Activated T-cell treated with anti-CD3 and anti-CD28 coated beads, Interleukin-2, amount 50 U/mL, for 1 hour (primary cell): ENCODE data around the gene VPS13C.
A peak's percentile ranks its signal among the peaks of the same experiment; 100 is the strongest.
"Not testable (repeated sequence)": the region's sequence is repeated elsewhere in the genome, so short reads cannot be mapped to it uniquely, and the experiment has no call there.

Experiments used
- DNase-seq: peaks from one replicate; pipeline ENCODE4 v3.0.0-alpha.2; 2020

VPS13C gene

DNA sequence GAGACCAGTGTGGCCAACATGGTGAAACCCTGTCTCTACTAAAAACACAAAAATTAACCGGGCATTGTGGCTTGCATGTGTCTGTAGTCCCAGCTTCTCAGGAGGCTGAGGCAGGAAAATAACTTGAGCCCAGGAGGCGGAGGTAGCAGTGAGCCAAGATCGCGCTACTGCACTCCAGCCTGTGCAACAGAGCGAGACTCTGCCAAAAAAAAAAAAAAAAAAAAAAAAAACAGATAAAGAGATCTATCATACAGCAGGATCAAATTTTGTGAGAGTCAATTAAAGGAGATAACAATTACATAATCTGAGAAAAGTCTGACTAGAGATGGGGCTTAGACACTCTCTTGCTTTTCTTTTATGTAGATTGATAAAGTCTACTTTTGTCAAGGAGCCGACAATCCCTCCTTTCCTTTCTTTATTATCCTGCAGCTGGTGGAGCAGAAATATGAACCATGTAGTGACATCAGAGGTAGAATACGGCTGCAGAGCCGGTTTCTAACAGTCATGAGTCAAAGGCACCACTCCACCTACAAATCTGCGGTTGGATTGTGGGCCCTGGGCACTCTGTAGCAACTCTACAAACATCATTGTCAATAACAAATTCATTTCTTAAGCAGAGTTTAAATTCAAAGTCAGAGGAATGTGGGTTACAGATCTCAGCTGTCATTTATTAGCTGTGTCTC is 15.5 kb upstream of the VPS13C start:
- no peak for DNase-seq

DNA sequence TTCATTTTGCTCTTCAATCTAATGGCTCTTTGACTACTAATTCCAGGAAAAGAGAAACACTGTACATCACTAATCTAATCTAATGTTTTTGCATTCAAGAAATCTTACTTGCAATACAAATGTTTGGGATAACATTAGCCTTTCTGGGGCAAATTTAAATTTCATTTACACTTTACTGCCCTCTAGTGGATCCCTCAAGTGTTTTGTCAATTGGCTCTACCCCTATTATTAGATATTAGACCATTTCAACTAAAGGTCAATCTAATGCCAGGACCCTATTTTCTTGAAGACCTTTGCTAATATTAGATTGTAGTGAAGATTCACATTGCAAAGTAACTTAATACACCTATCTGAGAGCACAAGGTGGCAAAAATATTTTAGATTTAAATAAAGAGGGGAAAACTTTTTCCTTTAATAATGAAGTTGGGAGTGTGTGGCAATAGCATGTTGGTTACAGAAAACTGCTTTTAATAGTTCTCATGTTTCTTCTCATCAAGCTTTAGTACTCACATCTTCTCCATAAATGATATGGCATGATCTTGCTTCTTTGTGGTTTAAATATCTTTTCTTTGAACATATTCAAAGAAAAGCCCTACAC is 11.6 kb upstream of the VPS13C start:
- no peak for DNase-seq

DNA sequence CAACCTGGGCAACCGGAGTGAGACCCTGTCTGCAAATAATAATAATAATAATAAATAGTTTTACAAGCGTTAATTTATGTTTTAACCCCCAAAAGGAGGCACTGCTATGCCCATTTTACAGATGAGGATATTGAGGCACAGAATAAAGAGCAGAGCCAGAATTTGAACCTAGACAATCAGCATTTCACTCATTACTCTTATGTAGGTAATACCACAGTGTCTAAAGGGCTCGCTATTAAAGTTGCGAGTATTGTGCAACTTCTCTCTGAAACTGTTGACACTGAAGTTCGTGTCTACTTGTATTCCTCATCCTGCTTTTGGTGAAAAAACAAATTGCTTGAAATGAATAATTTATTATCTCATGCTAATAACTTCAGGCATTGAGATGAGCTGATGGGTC is 9.3 kb upstream of the VPS13C start:
- DNase-seq = no peak

DNA sequence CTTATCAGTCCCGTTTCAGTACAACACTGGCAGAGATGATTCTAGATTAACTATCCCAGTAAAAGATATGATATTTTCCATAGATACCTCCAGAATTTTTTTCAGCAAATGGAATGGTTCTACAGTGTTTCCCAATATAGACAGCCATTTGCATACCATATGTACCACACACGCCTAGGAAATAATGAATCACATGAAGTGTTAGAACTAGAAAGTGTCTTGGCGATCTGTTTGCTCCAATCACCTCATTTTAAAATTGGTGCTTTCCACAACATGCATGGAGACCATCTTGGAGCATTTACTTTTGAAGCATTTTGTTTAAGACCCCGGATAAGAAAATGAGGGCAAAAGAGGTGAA is 8.5 kb upstream of the VPS13C start:
- DNase-seq = no peak

DNA sequence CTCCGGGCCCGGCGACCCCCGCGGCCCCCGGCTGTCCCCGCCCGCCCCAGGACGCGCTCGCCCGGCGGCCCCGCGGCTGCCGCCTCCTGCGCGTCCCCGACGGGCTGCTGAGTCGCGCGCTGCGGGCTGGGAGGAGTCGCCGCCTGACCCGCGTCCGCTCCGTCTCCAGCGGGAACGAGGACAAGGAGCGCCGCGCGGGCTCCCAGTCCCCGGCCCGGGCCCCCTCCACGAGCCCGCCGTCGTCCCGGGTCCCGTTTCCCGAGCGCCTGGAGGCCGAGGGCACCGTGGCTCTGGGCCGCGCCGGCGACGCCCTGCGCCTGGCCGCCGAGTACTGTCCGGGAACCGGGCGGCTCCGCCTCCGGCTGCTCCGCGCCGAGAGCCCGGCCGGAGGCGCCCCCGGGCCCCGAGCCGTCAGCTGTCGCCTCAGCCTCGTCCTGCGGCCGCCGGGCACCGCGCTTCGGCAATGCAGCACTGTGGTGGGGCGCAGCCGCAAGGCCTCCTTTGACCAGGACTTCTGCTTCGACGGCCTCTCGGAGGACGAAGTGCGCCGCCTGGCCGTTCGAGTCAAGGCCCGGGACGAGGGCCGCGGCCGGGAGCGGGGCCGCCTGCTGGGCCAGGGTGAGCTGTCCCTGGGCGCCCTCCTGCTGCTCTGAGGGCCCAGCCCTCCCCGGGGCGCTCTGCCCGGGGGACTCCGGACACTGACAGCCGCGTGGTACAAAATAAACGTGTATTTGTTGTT is 8.0 kb upstream of the VPS13C start:
- peak; percentile 47 for DNase-seq

DNA sequence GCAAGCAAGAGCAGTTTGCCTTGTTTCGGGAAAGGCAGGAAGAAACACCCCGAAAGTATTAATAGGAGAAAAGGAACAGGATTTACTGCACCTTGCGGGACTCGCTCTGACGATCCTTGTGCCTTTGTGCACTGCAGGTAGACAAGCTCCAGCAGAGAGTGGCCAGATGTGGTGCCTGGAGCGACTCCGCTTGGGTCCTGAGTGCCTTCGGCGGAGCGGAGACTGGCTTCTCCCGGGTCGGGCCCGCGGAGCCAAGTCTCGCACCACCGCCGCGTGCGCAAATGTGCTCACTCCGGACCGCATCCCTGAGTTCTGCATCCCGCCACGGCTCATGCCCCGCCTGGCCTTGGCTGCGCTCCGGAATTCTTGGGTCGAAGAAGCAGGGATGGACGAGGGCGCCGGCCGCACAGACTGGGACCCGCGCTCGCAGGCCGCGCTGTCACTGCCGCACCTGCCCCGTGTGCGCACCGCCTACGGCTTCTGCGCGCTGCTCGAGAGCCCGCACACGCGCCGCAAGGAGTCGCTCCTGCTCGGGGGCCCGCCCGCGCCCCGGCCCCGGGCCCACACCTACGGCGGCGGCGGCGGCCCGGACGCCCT is 7.3 kb upstream of the VPS13C start:
- peak; percentile 47 for DNase-seq

DNA sequence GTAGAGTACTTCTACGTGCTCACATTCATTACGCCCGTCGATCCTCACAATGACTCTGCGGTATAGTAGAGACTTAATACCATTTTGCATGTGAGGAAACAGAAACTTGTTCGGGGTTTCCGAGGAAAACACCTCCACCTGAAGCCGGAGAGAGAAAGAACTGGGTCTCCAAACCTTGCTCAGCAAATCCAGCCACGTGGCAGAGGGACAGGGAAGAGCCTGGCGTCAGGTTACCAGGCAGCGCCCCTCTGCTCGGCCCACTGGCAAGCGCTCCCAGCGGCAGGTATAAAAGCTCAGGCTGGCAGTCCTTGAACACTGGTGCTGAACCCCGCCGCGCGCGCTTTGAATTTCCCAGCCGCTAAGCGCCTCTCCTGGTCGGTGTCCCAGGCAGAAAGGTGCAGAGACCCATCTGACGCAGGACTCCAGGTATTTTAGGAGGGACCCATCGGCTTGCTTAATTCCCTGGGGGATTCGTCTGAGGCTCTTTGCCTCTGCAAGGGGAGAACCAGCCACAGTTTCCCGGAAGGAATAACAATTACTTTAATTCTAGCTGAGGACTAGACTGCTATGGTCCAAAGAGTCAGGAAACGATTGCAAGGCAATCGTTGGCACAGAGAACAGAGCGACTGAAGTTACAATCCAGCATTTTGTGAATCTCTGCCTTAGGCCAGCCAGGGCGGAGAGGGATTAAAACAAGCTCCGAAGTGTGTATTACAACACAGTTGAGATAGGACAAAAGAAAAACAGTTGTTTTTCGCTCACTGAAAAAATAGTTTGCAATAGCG is 6.6 kb upstream of the VPS13C start, which contains the start of gene C2CD4A:
Gene C2CD4A (plus strand): TSS at position 315 of the 785 bp plus-strand sequence. CDS start 637 bp downstream, outside the sequence.
- DNase-seq = peak; percentile 69

DNA sequence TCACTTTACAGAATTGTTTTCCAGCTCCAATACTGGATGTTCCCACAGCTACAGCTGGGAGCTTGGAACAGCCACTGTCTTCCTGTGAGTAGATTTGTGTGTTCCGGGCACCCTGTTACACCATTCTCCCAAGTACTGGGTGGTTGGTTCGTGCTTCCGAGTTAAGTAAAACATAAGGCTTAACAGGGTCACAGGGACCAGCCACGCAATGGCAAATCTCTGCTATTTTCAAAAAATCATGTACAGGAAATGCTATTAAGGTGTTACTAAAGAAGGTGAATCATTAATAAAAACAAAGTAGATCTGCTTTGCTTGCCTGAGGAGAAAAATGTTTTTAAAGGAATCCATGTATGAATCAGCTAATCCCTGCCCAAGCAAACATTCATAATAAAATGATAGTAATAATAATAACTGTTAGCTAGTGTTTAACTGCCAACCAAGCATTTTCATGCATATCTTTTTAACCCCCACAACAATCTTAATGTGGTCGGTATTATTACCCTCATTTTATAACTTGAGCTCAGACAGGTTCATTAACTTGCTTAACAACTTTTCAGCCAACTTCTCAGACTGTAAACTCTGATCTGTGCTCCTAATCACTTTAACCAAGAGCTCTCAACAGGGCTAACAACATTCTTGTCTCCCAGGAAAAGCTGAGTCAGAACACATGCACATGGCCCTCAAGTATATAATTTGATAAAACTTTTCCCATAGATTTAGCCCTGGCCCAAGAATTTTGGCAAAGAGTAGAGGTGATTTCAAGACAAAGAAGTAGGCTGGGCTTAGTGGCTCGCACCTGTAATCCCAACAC is 3.8 kb upstream of the VPS13C start:
- DNase-seq = no peak

DNA sequence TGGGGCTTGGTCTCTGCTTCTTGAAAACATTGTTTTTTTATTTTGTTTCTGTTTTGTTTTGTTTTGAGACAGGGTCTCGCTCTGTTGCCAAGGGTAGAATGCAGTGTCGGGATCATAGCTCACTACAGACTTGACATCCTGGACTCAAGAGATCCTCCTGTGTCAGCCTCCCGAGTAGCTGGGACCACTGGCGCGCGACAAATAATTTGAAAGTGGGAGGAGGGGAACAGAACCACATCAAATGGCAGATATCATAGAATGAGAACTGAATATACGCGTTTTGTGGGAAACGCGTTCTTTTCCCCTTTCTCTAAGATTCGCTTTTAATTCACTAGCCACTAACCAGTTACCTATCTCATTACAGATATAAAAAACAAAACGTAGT is 641 bp upstream of the VPS13C start:
- no peak for DNase-seq

DNA sequence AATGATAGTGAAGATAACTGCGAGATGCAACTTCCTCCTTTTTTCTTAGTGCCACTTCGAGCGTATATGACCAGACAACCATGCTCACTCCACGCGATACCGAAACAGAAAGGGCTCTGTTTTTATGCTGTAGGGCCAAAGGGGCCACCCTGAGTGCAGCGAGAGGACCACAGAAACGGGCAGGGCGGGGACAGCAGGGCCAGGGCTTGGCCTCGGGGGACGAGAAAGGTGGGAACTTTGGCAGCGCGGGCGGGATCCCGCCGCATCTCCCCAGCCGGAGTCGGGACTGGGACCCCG is 483 bp downstream of the VPS13C start:
- DNase-seq = peak; percentile 62

DNA sequence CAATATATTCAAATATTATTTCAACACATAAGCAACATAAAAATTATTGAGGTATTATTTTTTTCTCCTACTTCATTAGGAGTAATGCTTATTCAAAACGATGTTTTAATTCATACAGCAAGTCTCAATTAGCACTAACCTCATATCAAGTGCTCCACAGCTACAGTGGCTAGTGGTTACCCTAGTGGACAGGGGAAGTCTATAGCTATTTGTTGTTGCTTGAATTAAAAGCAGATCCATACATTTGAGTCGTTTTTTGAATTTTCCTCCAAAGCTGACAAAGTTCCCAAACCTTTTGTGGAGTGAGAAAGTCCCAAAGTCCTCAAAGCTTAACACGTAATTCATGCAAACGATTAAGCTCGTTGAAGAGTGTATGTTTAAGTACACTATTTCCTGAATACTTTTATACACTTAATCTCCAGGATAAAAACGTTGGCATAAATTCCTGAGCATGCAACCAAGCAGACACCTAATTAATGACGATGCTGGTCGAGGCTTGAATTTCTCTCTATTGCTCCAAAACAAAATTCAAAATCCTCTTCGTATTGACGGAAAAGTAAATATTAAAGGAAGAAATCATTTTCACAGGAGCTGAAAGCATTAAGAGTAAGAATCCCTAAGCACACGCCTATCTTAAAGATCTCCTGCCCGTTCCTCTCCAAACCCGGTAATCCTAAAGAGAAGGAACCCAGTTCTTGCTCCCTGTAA is 985 bp downstream of the VPS13C start:
- no peak for DNase-seq

DNA sequence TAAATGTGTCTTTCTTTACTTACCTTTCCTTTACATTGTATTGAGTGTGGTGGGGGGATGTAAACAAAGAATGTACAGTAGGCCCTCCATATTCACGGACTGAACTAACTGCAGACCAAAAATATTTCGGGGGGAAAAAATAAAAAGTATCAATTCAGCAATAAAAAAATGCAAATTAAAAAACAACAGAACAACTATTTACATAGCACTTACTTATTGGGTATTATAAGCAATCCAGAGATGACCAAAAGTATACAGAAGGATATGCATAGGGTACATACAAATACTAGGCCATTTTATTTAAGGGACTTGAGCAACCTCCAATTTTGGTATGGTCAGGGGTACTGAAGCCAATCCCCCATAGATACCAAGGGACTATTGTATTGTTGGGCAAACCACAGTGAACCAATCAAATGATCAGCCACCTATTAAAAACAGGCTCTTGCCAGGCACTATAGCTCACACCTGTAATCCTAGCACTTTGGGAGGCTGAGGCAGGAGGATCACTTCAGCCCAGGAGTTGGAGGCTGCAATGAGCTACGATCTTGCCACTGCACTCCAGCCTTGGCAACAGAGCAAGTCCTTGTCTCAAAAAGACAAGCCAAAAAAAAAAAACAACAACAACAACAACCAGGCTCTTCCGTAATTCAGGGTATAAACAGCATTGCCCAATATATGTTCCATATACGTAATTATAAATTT is 1.8 kb downstream of the VPS13C start:
- no peak for DNase-seq

DNA sequence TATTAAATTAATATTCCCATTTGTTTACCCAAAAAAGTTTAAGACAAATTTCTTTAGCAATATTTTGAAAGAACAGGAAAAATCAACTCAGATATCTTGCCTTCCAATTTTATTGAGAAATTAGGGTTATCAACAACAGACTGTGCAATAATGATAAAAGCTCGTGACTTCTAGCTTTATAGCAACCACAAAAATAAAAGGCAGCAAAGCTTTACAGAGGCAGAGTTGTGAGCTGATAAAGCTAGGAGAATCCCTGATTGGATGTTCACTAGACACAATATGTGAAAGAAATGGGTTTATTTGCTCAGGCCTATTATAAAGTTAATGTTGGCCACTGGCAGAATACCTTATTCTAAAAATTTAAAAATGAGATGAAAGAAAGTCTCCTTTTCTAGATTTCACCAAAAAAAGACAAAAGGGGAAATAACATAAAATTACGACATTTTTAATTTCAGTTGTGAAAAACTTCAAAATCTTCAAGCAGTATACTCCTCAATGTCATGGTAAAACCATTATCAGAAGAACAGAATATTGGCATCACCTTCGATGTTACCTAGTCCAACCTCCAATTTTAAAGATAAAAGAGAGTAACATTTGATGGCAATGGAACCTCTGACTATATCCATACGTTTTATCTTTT is 2.8 kb downstream of the VPS13C start:
- no peak for DNase-seq

DNA sequence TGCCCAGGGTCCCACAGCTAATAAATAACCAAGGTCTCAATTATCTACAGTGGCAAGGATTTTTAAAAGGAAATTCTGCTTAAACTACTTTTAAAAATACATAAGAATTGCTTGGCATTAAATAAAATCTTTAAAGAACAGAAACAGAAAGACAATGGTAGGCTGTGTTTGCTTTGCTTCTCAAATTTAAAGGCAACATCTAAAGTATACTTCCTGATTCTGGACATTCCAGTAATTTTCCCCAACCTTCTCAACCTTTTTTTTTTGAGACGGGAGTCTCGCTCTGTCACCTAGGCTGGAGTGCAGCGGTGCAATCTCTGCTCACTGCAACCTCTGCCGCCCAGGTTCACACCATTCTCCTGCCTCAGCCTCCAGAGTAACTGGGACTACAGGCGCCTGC is 5.3 kb downstream of the VPS13C start:
- no peak for DNase-seq

DNA sequence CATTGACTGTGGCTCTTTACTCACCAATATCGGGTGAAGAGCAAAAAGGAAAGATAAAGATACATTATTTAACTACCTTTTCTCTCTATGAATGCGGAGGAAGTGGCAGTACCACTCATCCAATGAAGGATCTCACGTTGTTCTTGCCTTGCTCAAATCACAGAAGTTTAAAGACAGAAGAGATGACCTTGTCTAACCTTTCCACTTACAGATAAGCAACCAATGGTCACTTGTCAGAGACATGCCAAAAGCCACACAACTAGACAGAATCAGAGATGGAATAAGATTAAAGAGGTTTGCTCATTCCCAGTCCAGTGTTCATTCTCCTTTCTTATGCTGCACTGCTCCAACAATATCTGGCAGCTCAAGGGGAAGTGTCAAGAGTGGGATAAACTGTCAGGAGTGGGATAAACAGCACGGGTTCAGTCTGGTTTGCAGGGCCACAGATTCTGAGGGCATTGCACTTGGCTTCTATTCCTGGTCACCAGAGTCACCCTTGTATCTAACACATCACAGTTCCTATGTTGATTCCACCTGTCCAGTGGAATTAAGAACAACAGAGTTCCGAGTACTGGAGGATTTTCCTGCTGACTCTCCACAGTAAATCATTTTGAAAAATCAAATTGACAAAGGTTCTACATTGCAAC is 6.7 kb downstream of the VPS13C start:
- DNase-seq = no peak

DNA sequence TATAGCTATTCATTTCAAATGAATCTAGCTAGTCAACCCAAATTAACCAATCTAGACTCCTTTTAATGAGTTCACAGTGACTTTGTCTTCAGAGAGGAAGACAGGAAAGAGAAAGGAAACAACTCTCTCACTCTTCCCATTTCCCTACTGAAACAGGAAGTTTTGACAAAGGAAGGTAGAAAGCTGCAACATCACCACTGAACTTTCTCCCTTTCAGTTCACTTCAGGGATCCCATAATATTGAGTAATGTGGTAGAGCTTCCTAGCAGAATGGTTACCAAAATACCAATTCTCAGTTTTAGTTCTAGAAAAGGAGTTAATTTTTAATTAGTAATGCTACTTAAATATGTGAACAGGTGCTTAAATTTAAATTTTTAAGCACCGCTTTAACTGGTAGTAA is 7.5 kb downstream of the VPS13C start:
- no peak for DNase-seq

DNA sequence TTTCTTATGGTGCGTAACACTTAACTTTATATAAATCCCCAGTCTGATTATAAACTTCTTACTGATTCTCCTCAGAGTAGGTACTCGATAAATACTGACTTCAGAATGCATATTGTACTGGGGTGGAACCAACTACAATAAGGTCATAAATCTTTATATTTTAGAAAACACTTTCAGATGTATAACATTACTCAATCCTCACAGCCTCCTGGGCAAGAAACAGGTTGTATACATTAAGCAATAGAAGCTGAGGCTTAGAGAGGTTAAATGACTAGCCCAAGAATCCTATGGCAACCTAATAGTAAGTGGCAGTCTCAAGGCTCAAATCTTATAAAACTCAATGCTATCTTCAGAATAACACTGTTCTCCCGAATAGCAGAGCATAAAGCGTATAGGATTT is 9.1 kb downstream of the VPS13C start:
- DNase-seq = no peak

DNA sequence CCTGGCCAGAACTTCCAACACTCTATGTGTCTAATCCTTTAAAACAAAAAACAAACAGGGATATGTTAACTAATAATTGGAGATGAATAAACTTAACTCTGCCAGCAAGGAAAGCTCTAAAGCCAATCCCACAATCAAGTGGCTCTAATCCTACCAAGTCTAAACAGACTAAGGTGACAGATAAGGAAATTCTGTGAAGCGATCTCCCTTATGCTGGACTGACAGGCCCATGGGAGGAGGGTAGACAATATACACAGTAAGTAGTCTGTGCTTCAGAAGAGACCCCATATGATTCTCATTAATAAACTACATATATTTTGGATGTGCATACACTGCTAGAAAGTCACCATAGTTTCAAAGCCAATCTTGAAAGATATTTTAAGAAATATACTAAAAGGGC is 10.1 kb downstream of the VPS13C start:
- DNase-seq = no peak

DNA sequence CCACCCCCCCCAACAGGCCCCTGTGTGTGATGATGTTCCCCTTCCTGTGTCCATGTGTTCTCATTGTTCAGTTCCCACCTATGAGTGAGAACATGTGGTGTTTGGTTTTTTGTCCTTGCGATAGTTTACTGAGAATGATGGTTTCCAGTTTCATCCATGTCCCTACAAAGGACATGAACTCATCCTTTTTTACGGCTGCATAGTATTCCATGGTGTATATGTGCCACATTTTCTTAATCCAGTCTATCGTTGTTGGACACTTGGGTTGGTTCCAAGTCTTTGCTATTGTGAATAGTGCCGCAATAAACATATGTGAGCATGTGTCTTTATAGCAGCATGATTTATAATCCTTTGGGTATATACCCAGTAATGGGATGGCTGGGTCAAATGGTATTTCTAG is 12.0 kb downstream of the VPS13C start:
- DNase-seq = not testable (repeated sequence)

DNA sequence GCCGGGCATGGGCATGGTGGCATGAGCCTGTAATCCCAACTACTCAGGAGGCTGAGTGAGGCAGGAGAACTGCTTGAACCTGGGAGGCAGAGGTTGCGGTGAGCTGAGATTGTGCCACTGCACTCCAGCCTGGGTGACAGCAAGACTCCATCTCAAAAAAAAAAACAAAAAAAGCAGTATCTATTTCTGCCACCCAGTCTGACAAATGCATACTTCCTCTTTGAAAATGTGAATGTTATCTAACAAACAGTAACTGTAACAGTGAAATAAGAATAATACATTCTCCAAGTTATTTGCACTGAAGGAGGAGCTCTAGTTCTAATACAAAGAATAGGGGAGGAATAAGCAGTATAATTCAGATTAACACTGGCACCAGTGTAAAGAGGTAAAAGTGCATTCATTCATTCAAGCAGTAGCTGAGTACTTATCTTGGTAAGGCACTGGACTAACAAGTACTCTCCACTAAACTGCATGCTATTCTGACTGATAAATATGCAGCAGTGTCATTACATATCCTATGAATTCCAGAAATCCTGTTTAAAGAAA is 12.9 kb downstream of the VPS13C start:
- DNase-seq = no peak
